Astrocyte of the spinal cord (primary cell): Measurements from ENCODE around the gene DHCR24.

Experiments
- DNase-seq: peaks from one replicate; pipeline ENCODE4 v3.0.0; 2011; ENCODE audit warnings: low read depth, low spot score
- H3K4me3 ChIP-seq: 2 replicates; pipeline ENCODE4 v1.5.1; 2011; ENCODE audit warnings: low read depth, mild to moderate bottlenecking, low read length, moderate library complexity
- in situ Hi-C: cut with HindIII; loops from 2 replicates; pipeline ENCODE4 v1.10.0; 2017; ENCODE audit warnings: low sequenced_read_pairs
- TF ChIP-seq, protein P1 (sequence below): IDR thresholded peaks from 2 replicates; pipeline ENCODE4 v1.5.1; 2012; ENCODE audit warnings: low read depth, mild to moderate bottlenecking, low read length, inconsistent platforms

DHCR24 gene

DNA sequence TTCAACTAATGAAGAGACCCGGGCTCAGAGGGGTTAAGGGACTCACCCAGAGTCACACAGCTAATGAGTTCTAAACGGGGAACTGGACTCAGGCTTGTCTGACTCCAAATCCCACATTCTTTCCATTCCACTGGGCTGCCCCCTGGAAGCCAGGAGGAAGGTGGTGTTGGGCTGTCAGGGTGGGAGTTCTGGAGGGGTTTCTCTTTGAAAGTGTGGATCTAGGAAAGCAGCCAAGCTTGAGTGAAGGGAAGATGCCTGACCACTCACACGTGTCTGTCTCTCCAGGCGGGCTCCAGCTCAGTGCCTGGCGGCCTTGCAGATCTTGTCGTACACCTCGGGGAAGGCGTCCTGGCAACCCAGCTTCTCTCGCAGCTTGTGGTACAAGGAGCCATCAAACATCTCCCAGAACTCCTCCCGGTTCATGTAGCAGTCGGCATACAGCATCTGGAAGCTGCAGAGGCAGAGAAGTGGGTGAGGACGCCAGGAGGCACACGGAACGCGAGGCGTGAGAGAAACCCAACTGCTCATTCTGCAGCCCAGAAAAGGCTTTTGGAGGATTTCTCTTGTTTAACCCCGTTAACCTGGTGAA, 35.0 kb downstream of the DHCR24 start:
- H3K4me3 ChIP-seq, result no peak overlapping the region
- no peak for DNase-seq
- in situ Hi-C loops, result no loop called here
- TF ChIP-seq, protein P1, sequence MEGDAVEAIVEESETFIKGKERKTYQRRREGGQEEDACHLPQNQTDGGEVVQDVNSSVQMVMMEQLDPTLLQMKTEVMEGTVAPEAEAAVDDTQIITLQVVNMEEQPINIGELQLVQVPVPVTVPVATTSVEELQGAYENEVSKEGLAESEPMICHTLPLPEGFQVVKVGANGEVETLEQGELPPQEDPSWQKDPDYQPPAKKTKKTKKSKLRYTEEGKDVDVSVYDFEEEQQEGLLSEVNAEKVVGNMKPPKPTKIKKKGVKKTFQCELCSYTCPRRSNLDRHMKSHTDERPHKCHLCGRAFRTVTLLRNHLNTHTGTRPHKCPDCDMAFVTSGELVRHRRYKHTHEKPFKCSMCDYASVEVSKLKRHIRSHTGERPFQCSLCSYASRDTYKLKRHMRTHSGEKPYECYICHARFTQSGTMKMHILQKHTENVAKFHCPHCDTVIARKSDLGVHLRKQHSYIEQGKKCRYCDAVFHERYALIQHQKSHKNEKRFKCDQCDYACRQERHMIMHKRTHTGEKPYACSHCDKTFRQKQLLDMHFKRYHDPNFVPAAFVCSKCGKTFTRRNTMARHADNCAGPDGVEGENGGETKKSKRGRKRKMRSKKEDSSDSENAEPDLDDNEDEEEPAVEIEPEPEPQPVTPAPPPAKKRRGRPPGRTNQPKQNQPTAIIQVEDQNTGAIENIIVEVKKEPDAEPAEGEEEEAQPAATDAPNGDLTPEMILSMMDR, result no peak

DNA sequence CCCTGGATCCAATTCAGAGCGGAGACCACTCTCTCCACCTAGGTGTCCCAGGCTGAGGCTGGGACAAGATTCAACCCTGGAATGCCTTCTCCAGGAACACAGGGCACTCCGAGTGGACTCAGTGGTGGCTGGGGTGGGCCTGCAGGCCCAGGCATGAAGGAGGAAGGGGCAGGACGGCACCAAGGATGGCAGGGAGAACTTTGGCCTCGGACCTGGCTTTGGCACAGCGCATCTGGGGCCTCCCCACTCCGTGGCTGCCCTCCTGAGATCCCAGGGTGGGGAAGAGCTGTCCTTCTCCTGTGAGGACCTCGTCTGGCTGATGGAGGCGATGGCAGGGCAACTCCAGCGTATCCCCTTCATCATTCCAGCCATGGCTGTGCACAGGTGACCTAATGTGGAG, 35.6 kb downstream of the DHCR24 start:
- TF ChIP-seq, protein P1, result no peak
- H3K4me3 ChIP-seq, result no peak overlapping the region
- DNase-seq, result no peak
- in situ Hi-C loops, result no loop called here

DNA sequence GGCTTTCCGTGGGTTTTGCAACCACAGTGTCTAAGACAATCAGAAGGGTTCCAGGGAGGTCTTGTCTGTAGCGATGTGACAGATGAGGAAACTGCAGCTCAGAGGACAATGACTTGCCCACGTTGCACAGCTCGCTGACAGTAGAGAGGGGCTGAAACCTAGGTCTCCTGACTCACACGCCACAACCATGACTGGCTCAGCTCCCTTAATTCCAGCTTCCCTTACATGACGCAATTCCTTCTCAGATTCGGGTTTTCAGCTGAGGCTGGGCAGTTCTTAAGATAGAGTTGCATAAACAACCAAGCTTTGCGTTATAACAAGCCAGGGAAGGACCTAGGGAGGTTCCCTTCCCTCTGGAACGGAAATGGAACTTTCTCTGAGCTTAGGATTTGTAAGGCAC, 36.3 kb downstream of the DHCR24 start:
- H3K4me3 ChIP-seq, result no peak overlapping the region
- TF ChIP-seq, protein P1, result no peak
- peak; percentile 93 for DNase-seq
- in situ Hi-C loops, result no loop called here

DNA sequence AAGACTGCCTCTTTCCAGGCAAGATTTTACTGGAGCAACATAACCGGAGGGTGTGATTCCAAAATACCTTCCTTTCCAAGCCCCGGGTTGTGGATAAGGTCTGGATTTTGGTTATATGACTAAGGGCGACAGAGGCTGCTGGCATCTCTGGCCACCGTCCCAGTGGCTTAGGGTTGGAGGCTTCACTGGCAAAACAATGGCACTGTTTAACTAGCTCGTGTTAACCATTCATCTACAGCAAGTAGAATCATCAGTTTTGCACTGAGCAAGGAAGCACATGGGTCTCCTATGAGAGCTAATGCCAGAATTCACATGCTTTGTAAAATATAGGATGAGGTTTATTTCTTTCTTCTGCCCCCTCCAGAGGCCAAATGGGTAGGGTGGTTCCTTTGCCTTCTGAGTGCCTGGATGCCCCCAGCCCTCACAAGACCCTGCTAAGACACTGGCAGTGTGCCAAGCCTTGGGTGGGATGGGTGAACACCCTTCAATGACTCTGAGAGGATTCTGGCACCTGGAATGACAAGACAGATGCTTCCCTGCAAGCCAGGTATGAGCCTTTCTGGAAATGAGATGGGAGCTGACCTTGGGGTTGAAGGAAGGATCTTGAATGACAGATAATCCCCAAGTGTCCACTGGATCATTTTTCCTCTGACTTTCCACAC, 36.8 kb downstream of the DHCR24 start:
- in situ Hi-C loops, result no loop called here
- no peak overlapping the region for H3K4me3 ChIP-seq
- DNase-seq, result no peak
- TF ChIP-seq, protein P1, result no peak

DNA sequence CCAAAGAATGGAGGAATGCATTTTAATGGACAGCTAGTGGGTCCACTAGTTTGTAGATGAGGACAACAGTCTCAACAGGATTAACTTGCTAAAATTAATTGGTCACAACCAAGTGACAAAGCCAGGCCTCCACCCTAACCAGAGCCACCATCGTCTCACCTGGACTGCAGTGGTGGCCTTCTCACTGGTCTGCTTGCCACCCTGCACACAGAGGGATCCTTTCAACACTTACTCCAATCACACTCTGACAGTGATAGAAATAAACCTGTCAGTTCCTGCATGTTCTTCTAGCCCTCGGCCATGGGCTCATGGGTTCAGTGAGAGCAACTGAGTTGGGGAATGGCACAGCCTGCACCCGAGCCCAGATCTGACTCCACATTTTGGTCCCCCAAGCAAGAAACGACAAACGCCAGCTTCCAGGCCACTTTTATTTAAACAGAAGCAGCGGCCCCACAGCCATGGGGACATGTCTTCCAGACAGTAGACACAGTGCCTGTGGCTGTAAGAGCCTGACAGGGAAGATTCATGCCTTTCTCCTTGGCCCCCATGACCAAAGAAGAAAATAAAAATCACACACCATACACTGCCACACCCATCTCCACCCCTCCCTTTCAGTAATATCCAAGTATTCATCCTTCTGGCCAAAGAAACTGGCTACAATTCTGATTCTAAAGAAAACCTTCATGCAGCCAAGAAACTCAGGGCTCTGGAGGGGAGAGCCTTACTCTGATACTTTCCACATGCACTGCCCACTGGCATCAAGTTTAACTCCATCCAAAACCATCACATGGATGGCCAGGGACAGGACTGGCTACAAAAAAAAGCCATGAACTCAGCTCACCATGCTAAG, 37.6 kb downstream of the DHCR24 start:
- DNase-seq, result no peak
- TF ChIP-seq, protein P1, result no peak
- in situ Hi-C loops, result no loop called here
- no peak overlapping the region for H3K4me3 ChIP-seq

DNA sequence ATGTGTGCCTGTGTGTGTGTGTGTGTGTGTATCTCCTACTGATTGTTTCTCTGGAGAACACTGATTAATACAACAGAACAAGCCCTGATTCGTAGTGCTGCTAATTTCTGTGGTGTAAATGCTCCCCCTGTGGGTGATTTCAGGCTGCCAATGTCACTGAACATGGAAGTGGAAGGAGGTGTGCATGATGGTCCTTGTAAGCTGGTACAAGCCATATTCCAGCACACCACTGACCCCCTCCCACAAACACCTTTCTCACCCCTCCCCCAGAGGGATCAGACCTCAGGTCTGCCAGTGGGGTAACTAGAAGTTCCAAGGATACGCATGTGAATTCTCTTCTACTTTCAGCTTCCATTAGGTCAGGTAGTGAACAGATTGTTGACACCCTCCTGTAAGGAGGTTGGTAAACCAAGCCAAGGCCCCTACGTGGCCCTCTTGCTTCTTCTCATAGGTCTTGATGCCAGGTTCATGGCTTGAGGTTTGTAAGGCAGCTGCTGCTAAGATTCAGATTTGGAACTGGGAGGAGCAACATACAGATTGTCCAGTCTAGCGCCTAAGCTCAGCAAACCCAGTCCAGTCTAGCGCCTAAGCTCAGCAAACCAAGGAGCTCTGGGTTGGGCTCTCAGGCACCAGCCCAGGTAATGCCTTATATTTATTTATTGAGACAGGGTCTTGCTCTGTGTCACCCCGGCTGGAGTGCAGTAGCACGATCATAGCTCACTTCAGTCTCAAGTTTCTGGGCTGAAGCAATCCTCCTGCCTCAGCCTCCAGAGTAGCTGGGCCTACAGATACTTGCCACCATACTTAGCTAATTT, 38.7 kb downstream of the DHCR24 start:
- no peak for DNase-seq
- TF ChIP-seq, protein P1, result no peak
- no peak overlapping the region for H3K4me3 ChIP-seq
- in situ Hi-C loops, result no loop called here
